ENCODE measurements around the gene ERLIN1.
"Not testable (repeated sequence)": the region's sequence is repeated elsewhere in the genome, so short reads cannot be mapped to it uniquely, and the experiment has no call there.

ERLIN1 gene

GRCh38 chr10:100131571-100131970, 54.3 kb downstream of the ERLIN1 start:
- no peak for DNase-seq

DNA sequence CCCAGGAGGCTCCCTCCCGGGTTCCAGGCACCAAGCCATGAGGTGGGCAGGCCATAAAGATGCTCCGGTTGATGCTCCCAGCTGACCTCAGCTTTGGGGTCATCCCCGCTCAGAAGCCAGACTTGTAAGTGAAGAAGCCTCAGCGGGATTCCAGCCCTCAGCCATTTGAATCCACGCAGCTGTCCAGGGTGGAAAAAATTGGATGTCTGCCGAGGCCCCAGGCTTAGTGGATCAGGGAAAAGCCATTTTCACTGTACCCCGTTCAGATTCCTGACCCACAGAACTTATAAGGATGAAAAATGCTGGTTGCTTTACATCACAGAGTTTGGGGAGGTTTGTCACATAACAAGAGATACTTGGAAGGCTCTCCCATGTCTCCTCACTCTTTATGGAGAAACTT, 55.0 kb downstream of the ERLIN1 start:
- no peak for DNase-seq

DNA sequence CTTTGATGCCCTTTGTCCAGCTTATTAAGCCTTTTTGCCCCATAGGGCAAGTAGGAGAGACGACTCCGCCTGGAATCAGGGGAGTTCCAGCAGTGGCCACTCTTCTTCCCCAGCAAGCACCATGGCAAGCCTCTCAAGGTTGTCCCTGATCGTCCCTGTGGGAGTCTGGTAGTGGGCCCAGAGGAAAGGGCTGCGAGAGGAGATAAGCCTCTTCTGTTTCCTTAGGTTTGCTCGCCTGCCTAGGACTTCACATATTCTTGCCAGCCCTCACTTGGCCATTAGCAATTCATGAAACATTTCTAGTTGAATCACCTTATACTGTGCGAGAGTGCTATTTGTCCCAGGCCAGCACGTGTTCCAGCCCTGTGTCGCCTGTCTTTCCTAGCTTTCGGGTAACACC, 56.4 kb downstream of the ERLIN1 start:
- no peak for DNase-seq

- no peak for DNase-seq
These were observed 56.9 kb downstream of the ERLIN1 start for GRCh38 chr10:100128951-100129350.

- not testable (repeated sequence) for DNase-seq
These were observed 60.5 kb downstream of the ERLIN1 start for GRCh38 chr10:100125335-100125734.

DNA sequence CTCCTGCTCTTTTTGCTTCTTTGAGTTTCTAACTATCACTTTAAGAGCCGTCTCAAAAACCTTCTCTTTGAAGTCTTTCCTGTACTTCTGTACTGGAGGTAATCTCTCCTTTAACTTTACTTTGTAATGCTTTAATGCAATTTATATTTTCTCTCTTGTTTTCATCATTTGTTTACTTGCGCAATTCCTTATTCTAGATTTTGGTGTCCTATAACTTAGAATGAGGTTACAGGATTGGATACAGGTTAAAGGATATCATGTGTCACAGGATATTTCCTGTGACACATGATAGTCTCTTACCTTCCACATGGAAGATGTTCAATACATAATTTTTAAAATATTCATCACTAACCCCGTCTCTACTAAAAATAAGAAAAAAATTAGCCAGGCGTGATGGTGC, 61.7 kb downstream of the ERLIN1 start:
- DNase-seq: no peak

DNA sequence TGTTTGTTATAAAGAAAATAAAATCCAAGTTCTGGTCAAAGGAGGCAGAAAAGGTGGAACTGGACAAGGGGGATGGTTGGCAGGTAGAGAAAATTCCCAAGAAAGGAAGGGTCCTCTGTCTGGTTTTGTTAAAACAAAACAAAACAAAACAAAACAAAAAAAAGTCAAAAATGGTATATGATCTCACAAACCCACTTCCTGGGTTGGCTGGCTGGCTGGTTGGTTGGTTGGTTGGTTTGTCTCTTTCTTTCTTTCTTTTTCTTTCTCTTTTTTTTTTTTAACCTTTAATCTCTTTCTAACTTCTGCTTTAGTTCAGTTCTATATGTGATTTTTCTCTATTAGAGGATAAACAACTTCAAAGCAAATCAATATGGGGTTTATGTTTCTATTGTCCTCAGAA, 63.0 kb downstream of the ERLIN1 start:
- DNase-seq: no peak

GRCh38 chr10:100120550-100120949, 65.3 kb downstream of the ERLIN1 start:
- DNase-seq: no peak

DNA sequence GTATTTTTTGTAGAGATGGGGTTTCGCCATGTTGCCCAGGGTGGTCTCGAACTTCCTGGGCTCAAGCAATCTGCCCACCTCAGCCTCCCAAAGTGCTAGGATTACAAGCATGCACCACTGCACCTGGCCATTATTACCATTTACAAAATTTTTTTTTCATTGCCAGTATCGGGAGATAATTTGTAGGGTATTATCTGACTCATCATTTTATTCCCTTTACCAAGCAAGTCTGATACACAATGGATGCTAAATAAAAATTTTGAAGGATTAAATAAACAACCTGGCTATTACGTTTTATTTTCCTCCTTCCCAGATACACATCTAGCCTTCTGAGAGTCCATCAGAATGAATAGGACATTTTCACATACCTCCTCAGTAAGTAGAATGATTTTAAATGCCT, 66.1 kb downstream of the ERLIN1 start:
- DNase-seq: no peak

GRCh38 chr10:100114976-100115770, 70.7 kb downstream of the ERLIN1 start:
- no peak for DNase-seq

GRCh38 chr10:100114460-100114859, 71.4 kb downstream of the ERLIN1 start:
- DNase-seq: no peak

- no peak for DNase-seq
These were observed 76.2 kb downstream of the ERLIN1 start for GRCh38 chr10:100109670-100110069.

DNA sequence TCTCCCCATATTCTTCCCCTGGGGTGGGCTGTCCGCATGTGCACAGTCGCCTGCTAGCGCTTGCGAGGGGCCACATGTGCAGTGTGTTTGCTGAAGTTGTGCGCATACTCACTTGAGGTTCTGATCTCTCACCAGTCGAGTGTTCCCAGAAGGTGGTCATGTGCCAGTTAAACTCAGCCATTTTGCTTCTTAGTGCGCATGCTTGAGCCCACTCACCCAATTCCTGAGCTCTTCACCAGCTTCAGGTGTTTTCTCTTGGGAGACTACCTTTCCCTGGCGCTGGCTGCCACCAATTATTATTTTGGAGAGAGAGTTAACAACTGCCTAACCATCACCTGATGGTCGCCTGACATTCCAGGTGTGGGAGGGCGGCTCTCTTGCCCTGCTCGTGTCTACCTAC, 79.0 kb downstream of the ERLIN1 start:
- no peak for DNase-seq

GRCh38 chr10:100104300-100104699, 81.5 kb downstream of the ERLIN1 start:
- no peak for DNase-seq

- DNase-seq: no peak
These were observed 82.2 kb downstream of the ERLIN1 start for GRCh38 chr10:100103581-100103980.

DNA sequence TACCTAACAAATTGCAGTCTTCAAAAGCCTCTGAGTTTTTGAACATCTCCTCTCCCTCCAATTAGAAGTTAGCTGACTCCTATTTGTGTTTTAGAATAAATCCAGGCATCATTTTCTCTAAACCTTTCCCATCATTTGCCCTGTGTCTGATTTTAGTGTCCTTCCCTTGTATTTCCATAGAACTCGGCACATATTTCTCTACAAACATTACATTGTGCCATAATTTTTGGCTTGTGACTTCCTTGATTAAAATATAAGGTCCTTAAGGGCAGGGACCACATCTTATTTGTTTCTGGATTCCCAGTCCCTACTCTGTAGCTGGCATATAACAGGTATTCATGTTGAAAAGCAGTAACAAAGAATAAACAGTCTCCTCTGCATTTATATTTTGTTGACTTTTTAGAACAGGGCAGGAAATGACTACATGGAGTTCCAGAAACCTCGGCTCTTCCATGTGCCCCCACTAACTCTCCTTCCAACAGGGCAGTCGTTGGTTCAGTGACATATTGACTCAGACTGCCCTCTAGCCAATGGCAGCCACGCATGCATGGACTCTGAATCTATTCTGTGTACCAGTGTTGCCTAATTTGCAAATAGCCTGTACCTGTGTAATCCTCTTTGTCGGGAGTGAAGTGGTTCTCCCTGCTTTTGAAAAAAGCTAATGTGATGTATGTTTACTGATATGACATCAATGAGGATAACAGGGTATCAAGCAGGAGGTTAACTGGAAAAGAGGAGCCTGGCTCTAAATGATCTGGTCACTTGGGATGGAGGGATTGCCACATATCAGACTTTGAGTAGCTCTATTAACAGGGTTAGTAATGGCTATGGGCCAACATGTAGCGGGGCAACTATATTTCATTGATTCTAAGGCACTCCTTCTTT, 84.4 kb downstream of the ERLIN1 start:
- no peak for DNase-seq

GRCh38 chr10:100100651-100101184, 85.1 kb downstream of the ERLIN1 start:
- DNase-seq: no peak
